Vagina (tissue), 2 donors: ENCODE results near the gene WDR83.
A peak's percentile ranks its signal among the peaks of the same experiment; 100 is the strongest.

Experiments used
- CTCF ChIP-seq, 3 experiments: fragments of 450-650 bp in 2 of 3; fragments of 200-600 bp in 1 of 3; sonication (generic) in 1 of 3; IDR thresholded peaks; one replicate each; pipeline ENCODE4 v1.5.1; 2017 to 2019; ENCODE audit warnings: antibody characterized with exemption in 3 of 3, mild to moderate bottlenecking in 2 of 3, moderate library complexity in 2 of 3
- POLR2AphosphoS5 ChIP-seq, 2 donors: sonication (generic); formaldehyde crosslinking; IDR thresholded peaks; one replicate each; pipeline ENCODE4 v1.9.0; 2017; ENCODE audit warnings: antibody characterized with exemption in 2 of 2, mild to moderate bottlenecking in 2 of 2, low read depth in 1 of 2; ENCODE audit not compliant: insufficient read depth in 1 of 2

DNA sequence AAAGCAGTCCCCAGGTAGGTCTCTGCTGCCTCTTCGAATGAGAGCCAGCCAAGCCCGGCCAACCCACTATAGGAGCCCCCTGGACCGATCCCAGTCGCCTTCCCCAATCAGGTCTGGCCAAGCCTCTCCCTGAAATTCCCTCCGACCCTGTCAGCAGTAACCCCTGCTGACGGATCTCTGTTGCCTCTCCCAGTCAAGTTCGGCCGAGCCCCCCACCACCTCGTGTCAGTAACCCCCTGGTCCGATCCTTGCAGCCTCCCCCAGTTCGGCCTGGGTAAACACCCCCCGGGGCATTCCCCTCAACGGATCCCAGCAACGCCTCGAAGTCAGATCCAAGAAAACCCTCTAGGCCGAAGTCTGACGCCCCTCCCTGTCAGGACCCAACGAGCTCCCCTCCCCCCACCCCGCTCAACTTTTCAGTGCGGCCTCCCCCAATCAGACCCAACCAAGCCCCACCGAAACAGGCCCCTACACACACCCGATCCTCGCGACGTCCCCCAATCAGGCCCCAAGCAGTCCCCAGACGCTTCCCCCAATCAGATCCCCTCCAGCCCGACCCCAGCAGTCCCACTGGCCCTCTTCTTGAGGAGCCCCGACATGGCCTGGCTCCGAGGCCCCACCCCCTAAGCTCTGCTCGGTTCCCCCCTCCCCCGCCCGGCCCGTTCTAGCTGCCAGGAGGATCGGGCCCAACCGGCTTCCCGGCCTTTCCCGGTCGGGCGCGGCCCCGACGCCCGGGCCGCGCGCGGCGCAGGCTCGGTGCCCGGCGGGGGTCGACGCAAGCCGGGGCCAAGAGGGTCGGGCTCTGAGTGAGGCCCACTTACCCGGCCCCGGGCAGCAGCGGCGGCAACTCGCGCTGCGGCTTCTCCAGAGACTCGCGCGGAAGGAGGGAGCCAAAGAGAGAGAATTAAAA, 55.3 kb downstream of the WDR83 start:
- TF ChIP-seq POLR2AphosphoS5 (IDR thresholded peaks at IDR 0.05; ENCODE audit: insufficient read depth in 1 of 2, low read depth in 1 of 2) (peak in 1 of 2 donors; percentile 10), CTCF (IDR thresholded peaks at IDR 0.05) (no peak)
